MM.1S (cell line): Measurements from ENCODE around the gene CITED2.
A peak's percentile ranks its signal among the peaks of the same experiment; 100 is the strongest.

ENCODE experiments used
- EZH2 ChIP-seq: fragments of 300-600 bp; sonication (generic); optimal IDR thresholded peaks from 2 replicates; pipeline ENCODE3; 2017; ENCODE audit warnings: low read depth, mild to moderate bottlenecking, antibody characterized with exemption, low read length, mixed read lengths
- EZH2phosphoT487 ChIP-seq: fragments of 300-600 bp; sonication (generic); IDR thresholded peaks from 2 replicates; pipeline ENCODE4 v1.6.1; 2018; ENCODE audit warnings: antibody characterized with exemption, low read length
- TF ChIP-seq, protein P1 (sequence below): fragments of 300-600 bp; sonication (generic); IDR thresholded peaks from 2 replicates; pipeline ENCODE4 v1.5.1; 2016; ENCODE audit warnings: antibody characterized with exemption, low read length, mixed read lengths

DNA sequence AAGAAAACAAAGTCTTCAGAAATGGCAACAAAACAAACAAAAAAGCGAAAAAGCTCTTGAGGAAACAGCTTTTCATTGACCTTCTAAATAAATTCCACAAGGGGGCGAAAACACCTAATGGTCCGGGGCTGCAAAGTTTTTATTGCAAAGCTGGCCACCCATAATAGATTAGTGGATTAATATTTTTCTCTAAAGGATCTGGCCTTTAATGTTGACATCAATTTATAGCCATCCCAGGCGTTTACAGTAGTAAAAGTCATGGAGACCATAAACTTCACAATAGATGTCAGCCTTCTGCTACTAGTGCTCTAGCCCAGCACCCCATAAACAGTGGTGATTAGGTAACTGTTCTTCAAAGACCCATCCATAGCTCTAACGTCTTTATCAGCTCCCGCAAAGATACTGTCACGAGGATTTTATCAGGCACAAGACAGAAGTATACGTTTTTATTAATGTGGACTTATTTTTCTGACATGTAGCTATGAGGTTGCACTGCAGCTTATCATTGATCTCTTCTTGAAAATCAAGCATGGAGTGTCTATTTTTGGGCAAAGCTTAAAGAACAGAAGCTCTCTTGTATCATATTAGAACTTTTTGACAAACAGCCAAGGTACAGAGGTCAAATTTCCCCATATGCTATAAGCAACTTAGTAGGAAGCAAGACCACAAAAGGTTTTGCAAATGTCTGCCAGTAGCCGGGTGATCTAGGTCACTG is 4.7 kb downstream of the CITED2 start:
- TF ChIP-seq EZH2 (no peak), EZH2phosphoT487 (no peak)
- TF ChIP-seq, protein P1, sequence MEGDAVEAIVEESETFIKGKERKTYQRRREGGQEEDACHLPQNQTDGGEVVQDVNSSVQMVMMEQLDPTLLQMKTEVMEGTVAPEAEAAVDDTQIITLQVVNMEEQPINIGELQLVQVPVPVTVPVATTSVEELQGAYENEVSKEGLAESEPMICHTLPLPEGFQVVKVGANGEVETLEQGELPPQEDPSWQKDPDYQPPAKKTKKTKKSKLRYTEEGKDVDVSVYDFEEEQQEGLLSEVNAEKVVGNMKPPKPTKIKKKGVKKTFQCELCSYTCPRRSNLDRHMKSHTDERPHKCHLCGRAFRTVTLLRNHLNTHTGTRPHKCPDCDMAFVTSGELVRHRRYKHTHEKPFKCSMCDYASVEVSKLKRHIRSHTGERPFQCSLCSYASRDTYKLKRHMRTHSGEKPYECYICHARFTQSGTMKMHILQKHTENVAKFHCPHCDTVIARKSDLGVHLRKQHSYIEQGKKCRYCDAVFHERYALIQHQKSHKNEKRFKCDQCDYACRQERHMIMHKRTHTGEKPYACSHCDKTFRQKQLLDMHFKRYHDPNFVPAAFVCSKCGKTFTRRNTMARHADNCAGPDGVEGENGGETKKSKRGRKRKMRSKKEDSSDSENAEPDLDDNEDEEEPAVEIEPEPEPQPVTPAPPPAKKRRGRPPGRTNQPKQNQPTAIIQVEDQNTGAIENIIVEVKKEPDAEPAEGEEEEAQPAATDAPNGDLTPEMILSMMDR = peak; percentile 66
